Activated CD4-positive, alpha-beta T cell treated with anti-CD3 and anti-CD28 coated beads for 36 hours (primary cell): ENCODE results near the gene B4GALT4. TPM values are rescaled to one million over a fixed set of nuclear protein-coding genes. Genes with fewer than 3 reads are reported as not detected.

Experiments
- ATAC-seq: fragments of 200-7000 bp; cut with Tn5 transposase; one replicate; pipeline ENCODE4 v1.10.0; 2021; ENCODE audit warnings: mild to moderate bottlenecking, moderate library complexity
- CTCF ChIA-PET: fragments of 350-600 bp; sonication (Branson Sonifier 250); formaldehyde crosslinking; loops from one replicate; lab custom pipeline; 2021; ENCODE audit warnings: antibody characterized with exemption; lab: Charles Lee
- POLR2A ChIA-PET: fragments of 350-600 bp; sonication (Branson Sonifier 250); formaldehyde crosslinking; loops from one replicate; lab custom pipeline; 2021; ENCODE audit warnings: antibody characterized with exemption, inconsistent platforms; lab: Charles Lee
- DNase-seq: peaks from one replicate; pipeline ENCODE4 v3.0.0-alpha.2; 2020
- H3K27ac Mint-ChIP-seq: one replicate; pipeline ENCODE4 v1.8.0; 2021; ENCODE audit warnings: mixed read lengths
- H3K27me3 Mint-ChIP-seq: one replicate; pipeline ENCODE4 v1.8.0; 2021; ENCODE audit warnings: mixed read lengths
- H3K36me3 Mint-ChIP-seq: one replicate; pipeline ENCODE4 v1.8.0; 2021; ENCODE audit warnings: low read depth, mixed read lengths
- H3K4me1 Mint-ChIP-seq: one replicate; pipeline ENCODE4 v1.8.0; 2021; ENCODE audit warnings: mixed read lengths
- H3K4me3 Mint-ChIP-seq: one replicate; pipeline ENCODE4 v1.8.0; 2021; ENCODE audit warnings: mild to moderate bottlenecking, moderate library complexity, mixed read lengths
- H3K9me3 Mint-ChIP-seq: one replicate; pipeline ENCODE4 v1.8.0; 2021; ENCODE audit warnings: low read depth, mixed read lengths
- intact Hi-C, 2 experiments: fragments of 100-400 bp; cut with DNase I in 1 of 2; cut with micrococcal nuclease in 1 of 2; formaldehyde crosslinking; loops; one replicate each; pipeline versions ENCODE4 v1.14.2 to v1.15.1; 2022 to 2024; cut with DNase I, micrococcal nuclease
- total RNA-seq, 2 experiments: library from RNA; stranded (reverse); gene quantifications; one replicate each; pipeline ENCODE4 v1.2.3, GENCODE V29; 2021

The B4GALT4 gene
- total RNA-seq, 2 experiments from 2014 or later = 16.6 to 16.7 TPM

- Mint-ChIP-seq H3K27ac (no peak overlapping the region), H3K4me3 (no peak overlapping the region), H3K4me1 (peaks cover 68% of the 10 kb centered on the region), H3K9me3 (no peaks in the 10 kb centered on the region), H3K27me3 (no peaks in the 10 kb centered on the region), H3K36me3 (peaks cover 58% of the 10 kb centered on the region)
- ChIA-PET CTCF (interaction anchor here (4.0 kb wide), 1 partner anchor 18 kb away, joined by 15 read pairs; the partner anchor contains the start of gene B4GALT4), POLR2A (no interaction called here)
- ATAC-seq (no peak), DNase-seq (no peak)
- intact Hi-C loops = loop anchor here in 1 of 2 experiments (5.0 kb wide), 1 partner anchor 454 kb away; the partner anchor contains the start of gene COX17
These were observed 17.2 kb downstream of the B4GALT4 start for GRCh38 chr3:119223511-119223910.

- H3K9me3 Mint-ChIP-seq = no peaks in the 10 kb centered on the region
- no peaks in the 10 kb centered on the region for H3K27me3 Mint-ChIP-seq
- ATAC-seq = no peak
- intact Hi-C loops = loop anchor here in 1 of 2 experiments (5.0 kb wide), 1 partner anchor 455 kb away; the partner anchor contains the start of gene COX17
- H3K36me3 Mint-ChIP-seq = peaks cover 58% of the 10 kb centered on the region
- H3K4me1 Mint-ChIP-seq = peaks cover 65% of the 10 kb centered on the region
- H3K27ac Mint-ChIP-seq = peak overlapping the region; percentile 66
- no peak overlapping the region for H3K4me3 Mint-ChIP-seq
- DNase-seq = no peak
- ChIA-PET CTCF (interaction anchor here (4.0 kb wide), 1 partner anchor 19 kb away, joined by 15 read pairs; the partner anchor contains the start of gene B4GALT4), POLR2A (no interaction called here)
These were observed 18.3 kb downstream of the B4GALT4 start for GRCh38 chr3:119222391-119222790.

GRCh38 chr3:119221779-119222320, 18.8 kb downstream of the B4GALT4 start:
- Mint-ChIP-seq H3K36me3 (peaks cover 59% of the 10 kb centered on the region), H3K4me1 (peaks cover 63% of the 10 kb centered on the region), H3K27me3 (no peaks in the 10 kb centered on the region), H3K9me3 (no peaks in the 10 kb centered on the region), H3K4me3 (no peak overlapping the region), H3K27ac (peak overlapping the region; percentile 66)
- DNase-seq (no peak), ATAC-seq (peak; percentile 48)
- POLR2A ChIA-PET = no interaction called here
- CTCF ChIA-PET = interaction anchor here (4.0 kb wide), 1 partner anchor 19 kb away, joined by 15 read pairs; the partner anchor contains the start of gene B4GALT4
- intact Hi-C loops = loop anchor here in 1 of 2 experiments (5.0 kb wide), 1 partner anchor 455 kb away; the partner anchor contains the start of gene COX17

GRCh38 chr3:119220970-119221667, 19.6 kb downstream of the B4GALT4 start:
- DNase-seq (no peak), ATAC-seq (no peak)
- ChIA-PET CTCF (interaction anchor here (0.5 to 2.8 kb wide), 2 partner anchors 19 to 47 kb away, joined by 3 to 27 read pairs; partner anchors contain the start of gene B4GALT4), POLR2A (no interaction called here)
- peak overlapping the region; percentile 66 for H3K27ac Mint-ChIP-seq
- intact Hi-C loops = loop anchor here in 1 of 2 experiments (5.0 kb wide), 1 partner anchor 456 kb away; the partner anchor contains the start of gene COX17
- peaks cover 53% of the 10 kb centered on the region for H3K36me3 Mint-ChIP-seq
- no peaks in the 10 kb centered on the region for H3K27me3 Mint-ChIP-seq
- H3K4me1 Mint-ChIP-seq = peaks cover 56% of the 10 kb centered on the region
- no peak overlapping the region for H3K4me3 Mint-ChIP-seq
- no peaks in the 10 kb centered on the region for H3K9me3 Mint-ChIP-seq

GRCh38 chr3:119220198-119220597, 20.5 kb downstream of the B4GALT4 start:
- Mint-ChIP-seq H3K4me3 (no peak overlapping the region), H3K4me1 (peaks cover 54% of the 10 kb centered on the region), H3K36me3 (peaks cover 61% of the 10 kb centered on the region), H3K27me3 (no peaks in the 10 kb centered on the region), H3K9me3 (no peaks in the 10 kb centered on the region), H3K27ac (peak overlapping the region; percentile 59)
- no peak for DNase-seq
- ChIA-PET CTCF (interaction anchor here (1.4 to 2.8 kb wide), 2 partner anchors 20 to 37 kb away, joined by 3 to 27 read pairs; partner anchors contain the start of gene B4GALT4), POLR2A (interaction anchor here (1.0 to 2.5 kb wide), 2 partner anchors 19 to 21 kb away, joined by 5 to 8 read pairs; partner anchors contain the start of gene B4GALT4)
- intact Hi-C loops = loop anchor here in 1 of 2 experiments (5.0 kb wide), 1 partner anchor 457 kb away; the partner anchor contains the start of gene COX17
- ATAC-seq = no peak

GRCh38 chr3:119219069-119219468, 21.6 kb downstream of the B4GALT4 start:
- peak; percentile 64 for DNase-seq
- ChIA-PET CTCF (interaction anchor here (1.4 to 2.8 kb wide), 2 partner anchors 21 to 36 kb away, joined by 3 to 27 read pairs; partner anchors contain the start of gene B4GALT4), POLR2A (interaction anchor here (2.5 kb wide), 1 partner anchor 22 kb away, joined by 8 read pairs; the partner anchor contains the start of gene B4GALT4)
- H3K9me3 Mint-ChIP-seq = no peaks in the 10 kb centered on the region
- peak overlapping the region; percentile 84 for H3K27ac Mint-ChIP-seq
- ATAC-seq = peak; percentile 93
- peaks cover 68% of the 10 kb centered on the region for H3K36me3 Mint-ChIP-seq
- intact Hi-C loops = loop anchor here (1.0 to 2.0 kb wide), 3 partner anchors 21 to 75 kb away; partner anchors contain the start of genes B4GALT4 (in 2 of the 2) and ARHGAP31 (in 1 of the 2)
- peak overlapping the region; percentile 45 for H3K4me3 Mint-ChIP-seq
- H3K4me1 Mint-ChIP-seq = peaks cover 51% of the 10 kb centered on the region
- H3K27me3 Mint-ChIP-seq = no peaks in the 10 kb centered on the region

GRCh38 chr3:119211803-119212202, 28.9 kb downstream of the B4GALT4 start:
- no peaks in the 10 kb centered on the region for H3K9me3 Mint-ChIP-seq
- ChIA-PET CTCF (interaction anchor here (0.9 to 1.4 kb wide), 3 partner anchors 10 to 141 kb away, joined by 3 to 4 read pairs (median 3); no protein-coding TSS in a partner anchor), POLR2A (no interaction called here)
- peaks cover 57% of the 10 kb centered on the region for H3K36me3 Mint-ChIP-seq
- DNase-seq (no peak), ATAC-seq (no peak)
- no peak overlapping the region for H3K4me3 Mint-ChIP-seq
- peaks cover 27% of the 10 kb centered on the region for H3K4me1 Mint-ChIP-seq
- H3K27ac Mint-ChIP-seq = no peak overlapping the region
- no peaks in the 10 kb centered on the region for H3K27me3 Mint-ChIP-seq
- intact Hi-C loops = no loop called here

- Mint-ChIP-seq H3K9me3 (no peaks in the 10 kb centered on the region), H3K4me3 (no peak overlapping the region), H3K27me3 (no peaks in the 10 kb centered on the region), H3K27ac (no peak overlapping the region), H3K4me1 (peaks cover 34% of the 10 kb centered on the region), H3K36me3 (peaks cover 56% of the 10 kb centered on the region)
- ATAC-seq = no peak
- CTCF ChIA-PET = interaction anchor here (0.6 to 1.4 kb wide), 2 partner anchors 26 to 30 kb away, joined by 4 read pairs; no protein-coding TSS in a partner anchor
- POLR2A ChIA-PET = interaction anchor here (0.8 kb wide), 1 partner anchor 328 kb away, joined by 5 read pairs; no protein-coding TSS in a partner anchor
- DNase-seq = no peak
- intact Hi-C loops = no loop called here
These were observed 29.5 kb downstream of the B4GALT4 start for GRCh38 chr3:119211193-119211592.

- Mint-ChIP-seq H3K27ac (peak overlapping the region; percentile 29), H3K27me3 (no peaks in the 10 kb centered on the region), H3K4me3 (no peak overlapping the region), H3K36me3 (peaks cover 27% of the 10 kb centered on the region), H3K4me1 (peaks cover 56% of the 10 kb centered on the region), H3K9me3 (no peaks in the 10 kb centered on the region)
- ATAC-seq = no peak
- no peak for DNase-seq
- intact Hi-C loops = no loop called here
- POLR2A ChIA-PET = no interaction called here
- CTCF ChIA-PET = interaction anchor here (0.6 to 0.8 kb wide), 2 partner anchors 69 to 323 kb away, joined by 3 read pairs; no protein-coding TSS in a partner anchor
These were observed 33.2 kb downstream of the B4GALT4 start for GRCh38 chr3:119207512-119207875.

- H3K27me3 Mint-ChIP-seq = no peaks in the 10 kb centered on the region
- H3K9me3 Mint-ChIP-seq = no peaks in the 10 kb centered on the region
- H3K4me1 Mint-ChIP-seq = peaks cover 56% of the 10 kb centered on the region
- ATAC-seq (peak; percentile 23), DNase-seq (no peak)
- POLR2A ChIA-PET = no interaction called here
- intact Hi-C loops = no loop called here
- H3K4me3 Mint-ChIP-seq = no peak overlapping the region
- H3K27ac Mint-ChIP-seq = peak overlapping the region; percentile 29
- CTCF ChIA-PET = no interaction called here
- H3K36me3 Mint-ChIP-seq = peaks cover 20% of the 10 kb centered on the region
These were observed 33.8 kb downstream of the B4GALT4 start for GRCh38 chr3:119206611-119207511.
